ENCODE data around the gene ERC1. TPM values are rescaled to one million over a fixed set of nuclear protein-coding genes. Genes with fewer than 3 reads are reported as not detected.

The ERC1 gene
- total and polyA plus RNA-seq, 2 donors from 2014 or later = 5.1 to 68.3 TPM

- FAIRE-seq = no peak
- no peak for DNase-seq
- no peak for TF ChIP-seq CTCF (IDR thresholded peaks at IDR 0.05; ENCODE audit: borderline replicate concordance, extremely low read depth, insufficient read depth)
- H3K27me3 ChIP-seq (ENCODE audit: control insufficient read depth, insufficient read depth, low read length) = no peaks in the 10 kb centered on the region
- no peak overlapping the region for H3K4me3 ChIP-seq (ENCODE audit: low read length in 3 of 3)
- H3K9me3 ChIP-seq (ENCODE audit: control insufficient read depth in 2 of 3, insufficient read depth in 1 of 3, low read length in 3 of 3) = no peaks in the 10 kb centered on the region
- peaks cover 0 to 6% (median 4%) of the 10 kb centered on the region in 3 donors for H3K36me3 ChIP-seq (ENCODE audit: control insufficient read depth in 2 of 3, insufficient read depth in 3 of 3, low read length in 3 of 3)
- no peak overlapping the region for H3K27ac ChIP-seq (ENCODE audit: low read depth in 2 of 2, low read length in 2 of 2)
- H3K4me1 ChIP-seq (ENCODE audit: control insufficient read depth in 2 of 3, insufficient read depth in 2 of 3, low read depth in 1 of 3, low read length in 3 of 3) = no peaks in the 10 kb centered on the region
- intact Hi-C loops (cut with DNase I) = no loop called here
- no peak overlapping the region for H3K9ac ChIP-seq (ENCODE audit: low read length in 3 of 3)
These were observed 39.8 kb downstream of the ERC1 start for GRCh38 chr12:1030779-1031178.

GRCh38 chr12:1034243-1034642, 43.2 kb downstream of the ERC1 start:
- H3K27me3 ChIP-seq (ENCODE audit: control insufficient read depth, insufficient read depth, low read length) = no peaks in the 10 kb centered on the region
- intact Hi-C loops (cut with DNase I) = no loop called here
- TF ChIP-seq CTCF (IDR thresholded peaks at IDR 0.05; ENCODE audit: borderline replicate concordance, extremely low read depth, insufficient read depth) = no peak
- no peaks in the 10 kb centered on the region for H3K4me1 ChIP-seq (ENCODE audit: control insufficient read depth in 2 of 3, insufficient read depth in 2 of 3, low read depth in 1 of 3, low read length in 3 of 3)
- no peak overlapping the region for H3K27ac ChIP-seq (ENCODE audit: low read depth in 2 of 2, low read length in 2 of 2)
- H3K9ac ChIP-seq (ENCODE audit: low read length in 3 of 3) = no peak overlapping the region
- no peak for FAIRE-seq
- H3K36me3 ChIP-seq (ENCODE audit: control insufficient read depth in 2 of 3, insufficient read depth in 3 of 3, low read length in 3 of 3) = no peaks in the 10 kb centered on the region
- no peak overlapping the region for H3K4me3 ChIP-seq (ENCODE audit: low read length in 3 of 3)
- DNase-seq = no peak
- no peaks in the 10 kb centered on the region for H3K9me3 ChIP-seq (ENCODE audit: control insufficient read depth in 2 of 3, insufficient read depth in 1 of 3, low read length in 3 of 3)

- DNase-seq = no peak
- no peak overlapping the region for H3K4me3 ChIP-seq (ENCODE audit: low read length in 3 of 3)
- H3K27ac ChIP-seq (ENCODE audit: low read depth in 2 of 2, low read length in 2 of 2) = no peak overlapping the region
- H3K36me3 ChIP-seq (ENCODE audit: control insufficient read depth in 2 of 3, insufficient read depth in 3 of 3, low read length in 3 of 3) = no peaks in the 10 kb centered on the region
- FAIRE-seq = no peak
- TF ChIP-seq CTCF (IDR thresholded peaks at IDR 0.05; ENCODE audit: borderline replicate concordance, extremely low read depth, insufficient read depth) = no peak
- no peaks in the 10 kb centered on the region for H3K9me3 ChIP-seq (ENCODE audit: control insufficient read depth in 2 of 3, insufficient read depth in 1 of 3, low read length in 3 of 3)
- no peaks in the 10 kb centered on the region for H3K27me3 ChIP-seq (ENCODE audit: control insufficient read depth, insufficient read depth, low read length)
- intact Hi-C loops (cut with DNase I) = no loop called here
- H3K4me1 ChIP-seq (ENCODE audit: control insufficient read depth in 2 of 3, insufficient read depth in 2 of 3, low read depth in 1 of 3, low read length in 3 of 3) = no peaks in the 10 kb centered on the region
- H3K9ac ChIP-seq (ENCODE audit: low read length in 3 of 3) = no peak overlapping the region
These were observed 43.9 kb downstream of the ERC1 start for GRCh38 chr12:1034751-1035457.

- H3K9me3 ChIP-seq (ENCODE audit: control insufficient read depth in 2 of 3, insufficient read depth in 1 of 3, low read length in 3 of 3) = no peaks in the 10 kb centered on the region
- no peaks in the 10 kb centered on the region for H3K4me1 ChIP-seq (ENCODE audit: control insufficient read depth in 2 of 3, insufficient read depth in 2 of 3, low read depth in 1 of 3, low read length in 3 of 3)
- no peak for FAIRE-seq
- intact Hi-C loops (cut with DNase I) = no loop called here
- no peaks in the 10 kb centered on the region for H3K27me3 ChIP-seq (ENCODE audit: control insufficient read depth, insufficient read depth, low read length)
- no peak overlapping the region for H3K4me3 ChIP-seq (ENCODE audit: low read length in 3 of 3)
- TF ChIP-seq CTCF (IDR thresholded peaks at IDR 0.05; ENCODE audit: borderline replicate concordance, extremely low read depth, insufficient read depth) = no peak
- no peak overlapping the region for H3K27ac ChIP-seq (ENCODE audit: low read depth in 2 of 2, low read length in 2 of 2)
- DNase-seq = no peak
- H3K9ac ChIP-seq (ENCODE audit: low read length in 3 of 3) = no peak overlapping the region
- H3K36me3 ChIP-seq (ENCODE audit: control insufficient read depth in 2 of 3, insufficient read depth in 3 of 3, low read length in 3 of 3) = peaks cover 0 to under 1% (median 0%) of the 10 kb centered on the region in 3 donors
These were observed 50.5 kb downstream of the ERC1 start for GRCh38 chr12:1041478-1041877.

Data from kidney (tissue), 14 donors.